Prostate gland (tissue), 2 donors: ENCODE data around the gene DEPDC1.

Experiments
- CTCF ChIP-seq, 4 experiments: fragments of 200-600 bp in 2 of 4; fragments of 450-650 bp in 2 of 4; sonication (generic) in 2 of 4; IDR thresholded peaks; 1 replicate in 3 of 4; 2 replicates in 1 of 4; pipeline ENCODE4 v1.5.1; 2016 to 2019; ENCODE audit warnings: antibody characterized with exemption in 4 of 4, mild to moderate bottlenecking in 2 of 4, moderate library complexity in 2 of 4
- POLR2A ChIP-seq: fragments of 450-650 bp; IDR thresholded peaks from one replicate; pipeline ENCODE4 v1.6.1; 2016; ENCODE audit warnings: antibody characterized with exemption, mild to moderate bottlenecking

GRCh38 chr1:68459796-68460195 lies 37.1 kb downstream of the DEPDC1 start:
- no peak for TF ChIP-seq CTCF (IDR thresholded peaks at IDR 0.05)
- TF ChIP-seq POLR2A, result no peak
